NCI-H2171 treated with DMSO at 0.1 percent for 48 hours (cell line): Measurements from ENCODE around the gene AGBL4.
"Not testable (repeated sequence)": the region's sequence is repeated elsewhere in the genome, so short reads cannot be mapped to it uniquely, and the experiment has no call there.

Source experiments
- DNase-seq: peaks from one replicate; lab custom pipeline; 2025; lab: John Stamatoyannopoulos, UW

Gene AGBL4

DNA sequence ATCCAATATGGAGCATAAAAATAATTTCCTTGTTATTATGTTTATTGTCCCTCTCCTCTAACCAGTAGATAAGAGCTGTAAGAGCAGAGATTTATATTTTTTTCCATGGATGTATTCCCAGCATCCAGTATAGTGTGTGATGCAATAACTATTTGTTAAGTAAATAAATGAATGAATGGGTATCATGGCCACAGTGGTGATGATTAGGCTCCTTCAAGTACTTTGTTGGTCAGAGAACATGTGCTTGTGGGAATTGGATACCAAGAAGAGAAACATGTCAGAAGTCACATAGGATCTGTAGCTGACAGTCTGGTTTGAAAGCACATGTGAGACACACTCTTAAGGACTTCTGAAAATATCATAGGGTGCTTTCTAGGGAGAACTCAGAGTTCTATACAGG, 588.5 kb downstream of the AGBL4 start:
- no peak for DNase-seq

DNA sequence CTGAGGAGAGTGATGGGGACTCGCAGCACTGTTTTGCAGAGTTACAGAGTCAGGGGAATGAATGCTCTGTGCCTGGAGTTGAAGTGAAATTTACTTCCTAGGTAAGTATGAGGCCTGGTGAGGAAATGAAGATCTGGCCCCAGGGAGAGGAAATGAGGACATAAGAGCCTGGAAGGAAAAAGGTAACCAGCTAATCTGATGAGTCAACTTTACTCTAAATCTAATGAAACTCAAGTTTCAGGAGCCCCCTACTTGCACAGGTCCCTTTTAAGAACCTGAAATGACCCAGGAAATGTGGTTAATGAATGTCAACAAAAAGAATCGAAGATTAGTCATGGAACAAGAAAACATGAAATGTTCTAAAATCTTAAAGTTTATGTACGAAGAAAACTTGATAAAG, 599.0 kb downstream of the AGBL4 start:
- no peak for DNase-seq

DNA sequence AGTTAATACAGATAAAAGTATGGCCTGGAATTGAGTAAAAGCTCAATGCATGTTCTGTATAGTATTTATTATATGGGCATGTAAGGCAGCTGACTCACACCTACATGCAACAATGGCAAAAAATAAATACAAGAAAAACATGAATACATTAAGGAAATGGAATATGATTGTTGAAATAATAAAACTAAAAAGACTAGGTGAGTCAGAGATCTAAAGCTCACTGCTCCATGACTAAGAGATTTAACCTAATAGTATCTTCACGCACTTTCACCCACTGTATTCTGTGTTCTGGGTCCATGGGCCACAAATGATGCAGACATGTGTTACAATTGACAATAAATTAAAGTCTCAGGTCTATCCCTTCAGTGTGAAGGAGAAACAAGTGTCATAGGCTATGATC, 607.0 kb downstream of the AGBL4 start:
- DNase-seq: no peak

DNA sequence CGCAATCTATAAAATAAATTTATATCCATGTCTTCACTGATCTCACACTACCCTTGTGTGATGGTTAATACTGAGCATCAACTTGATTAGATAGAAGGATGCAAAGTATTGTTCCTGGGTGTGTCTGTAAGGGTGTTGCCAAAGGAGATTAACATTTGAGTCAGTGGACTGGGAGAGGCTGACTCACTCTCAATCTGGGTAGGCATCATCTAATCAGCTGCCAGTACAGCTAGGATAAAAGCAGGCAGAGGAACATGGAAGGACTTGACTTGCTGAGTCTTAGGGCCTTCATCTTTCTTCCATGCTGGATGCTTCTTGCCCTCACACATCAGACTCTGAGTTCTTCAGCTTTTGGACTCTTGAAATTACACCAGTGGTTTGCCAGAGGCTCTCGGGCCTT, 615.4 kb downstream of the AGBL4 start:
- DNase-seq: no peak

DNA sequence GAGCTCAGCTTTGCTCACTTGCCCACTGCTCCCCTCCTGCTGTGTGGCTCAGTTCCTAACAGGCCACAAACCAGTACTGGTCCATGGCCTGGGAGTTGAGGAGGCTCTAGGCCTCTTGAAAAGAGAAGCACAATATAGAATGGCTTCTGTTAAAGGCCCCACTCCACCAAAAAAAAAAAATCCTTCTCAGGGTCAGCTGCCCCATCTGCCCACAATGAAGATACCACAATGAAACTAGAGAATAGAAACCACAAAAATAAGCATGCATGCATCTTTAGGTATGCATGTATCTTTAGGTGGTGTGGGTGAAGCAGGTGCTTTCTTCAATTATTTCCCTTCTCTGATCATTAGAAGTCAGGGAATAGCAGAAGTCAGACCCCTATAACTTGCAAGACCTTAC, 626.7 kb downstream of the AGBL4 start:
- no peak for DNase-seq

DNA sequence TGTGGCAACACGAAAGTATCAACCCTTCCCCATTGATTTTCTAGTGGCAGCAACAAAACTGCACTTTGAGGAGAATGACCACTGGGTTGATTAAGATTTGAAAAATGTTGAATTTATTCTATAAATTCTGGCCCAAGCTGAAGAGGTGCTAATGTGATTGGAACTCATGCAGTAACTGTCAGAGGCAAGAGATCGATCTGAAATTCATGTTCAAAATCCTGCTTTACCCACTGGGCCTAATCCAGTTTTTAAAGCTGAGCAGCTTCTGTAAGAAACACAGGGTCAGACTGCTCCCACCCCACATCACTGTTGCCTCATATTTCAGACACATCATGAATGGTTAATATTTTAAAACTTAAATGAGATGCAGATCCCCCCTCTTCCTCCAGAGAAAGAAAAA, 629.6 kb downstream of the AGBL4 start:
- DNase-seq: no peak

DNA sequence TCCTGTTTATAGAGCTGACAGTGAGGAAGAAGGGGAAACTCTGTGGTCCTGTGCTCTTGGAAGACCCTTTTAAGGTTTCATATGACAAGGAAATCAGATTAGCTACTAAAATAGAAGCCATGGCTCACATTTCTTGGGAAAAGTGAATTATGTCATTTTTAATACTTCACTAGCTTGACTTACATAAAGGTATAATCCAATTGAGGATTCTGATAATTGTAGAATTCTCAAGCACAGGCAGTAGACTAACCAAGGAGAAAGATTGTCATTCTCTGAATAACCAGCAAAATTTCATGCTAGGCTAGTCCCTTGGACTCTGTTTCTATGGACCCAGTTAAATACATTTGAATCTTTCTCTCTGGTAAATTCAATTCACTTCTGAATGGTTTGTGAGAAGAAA, 634.1 kb downstream of the AGBL4 start:
- DNase-seq: no peak

DNA sequence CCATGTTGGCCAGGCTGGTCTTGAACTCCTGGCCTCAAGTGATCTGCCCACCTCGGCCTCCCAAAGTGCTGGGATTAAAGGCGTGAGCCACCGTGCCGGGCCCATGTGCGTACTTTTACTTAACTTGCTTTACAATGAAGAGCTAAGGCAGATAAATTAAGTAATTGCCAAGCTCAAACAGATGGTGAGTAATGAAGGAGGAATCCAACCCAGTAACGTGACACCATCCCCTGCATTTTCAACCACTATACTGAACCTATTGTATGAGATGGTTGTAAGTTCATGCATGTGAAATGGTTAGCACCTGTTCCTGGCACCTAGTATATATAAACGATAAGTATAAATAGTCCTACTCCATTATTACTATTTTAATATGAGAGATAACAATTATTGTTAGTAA, 659.1 kb downstream of the AGBL4 start:
- DNase-seq: peak; percentile 98

DNA sequence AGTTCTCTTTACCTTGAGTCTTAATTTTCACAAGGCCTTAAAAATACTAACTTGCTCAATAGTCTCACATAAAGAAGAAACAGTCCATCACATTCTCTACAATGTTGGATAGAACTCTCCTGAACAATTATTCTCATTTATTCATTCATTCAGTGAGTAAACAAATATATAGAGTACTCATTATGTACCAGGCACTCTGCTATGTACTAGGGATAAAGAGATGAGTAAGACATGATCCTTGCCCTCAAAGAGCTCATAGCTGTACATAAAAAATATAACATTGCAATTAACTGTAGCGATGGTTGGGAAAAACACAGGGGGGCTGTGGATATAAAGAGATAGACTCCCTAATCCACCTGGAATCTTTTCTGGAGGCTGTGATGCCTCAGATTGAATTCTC, 660.1 kb downstream of the AGBL4 start:
- no peak for DNase-seq

DNA sequence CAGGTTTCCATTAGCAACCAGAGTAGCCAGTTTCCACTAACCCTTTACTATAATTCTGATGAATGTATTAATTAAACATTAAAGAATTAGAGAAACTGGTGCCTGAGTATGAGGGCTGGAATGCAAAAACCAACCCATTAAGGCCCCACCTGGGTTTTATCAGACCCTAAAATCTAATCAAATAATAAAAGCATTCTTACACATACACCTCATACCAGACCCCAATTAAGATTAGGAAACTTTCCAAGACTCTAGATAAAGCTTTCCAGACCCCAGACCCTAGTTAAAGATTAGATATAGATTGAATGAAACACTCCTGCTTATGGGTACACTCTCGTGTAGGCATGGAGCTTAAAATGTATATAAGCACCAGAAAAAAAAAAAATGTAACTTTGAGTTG, 665.7 kb downstream of the AGBL4 start:
- DNase-seq: no peak

DNA sequence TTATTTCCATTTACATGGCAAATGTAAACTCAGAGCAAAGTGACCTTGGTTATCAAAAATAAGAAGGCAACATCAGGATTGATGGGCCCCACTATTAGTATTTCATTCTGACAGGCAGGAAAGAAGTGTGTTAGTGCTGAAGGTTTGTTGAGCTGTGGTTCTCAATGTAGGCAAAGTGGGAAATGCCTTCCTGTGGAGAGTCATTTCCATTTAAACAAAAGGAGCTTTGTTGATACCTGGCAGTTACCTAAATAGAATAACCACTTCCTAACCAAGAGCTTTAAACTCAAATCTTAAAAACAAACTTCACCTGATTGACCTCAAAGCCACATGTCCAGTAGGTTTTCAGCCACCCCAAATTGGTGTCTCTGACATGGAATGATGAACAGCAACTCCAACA, 667.2 kb downstream of the AGBL4 start:
- DNase-seq: no peak

DNA sequence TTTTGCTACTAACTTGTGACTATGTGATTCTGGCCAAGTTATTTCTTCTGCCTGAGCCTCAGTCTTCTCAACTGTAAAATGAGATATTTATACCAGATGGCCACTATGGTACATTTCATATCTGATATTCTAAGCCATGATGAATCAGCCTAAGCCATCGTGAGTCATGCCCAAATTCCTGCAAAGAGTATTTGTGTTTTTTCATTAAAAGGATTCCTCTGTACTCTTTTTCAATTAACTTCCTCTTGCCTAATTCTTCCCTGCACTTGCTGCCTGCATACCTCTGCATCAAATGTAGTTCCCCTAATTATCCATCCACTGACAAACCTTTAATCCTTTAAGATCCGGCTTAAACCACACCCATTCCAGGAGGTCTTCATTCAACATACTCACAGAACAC, 672.0 kb downstream of the AGBL4 start:
- no peak for DNase-seq

DNA sequence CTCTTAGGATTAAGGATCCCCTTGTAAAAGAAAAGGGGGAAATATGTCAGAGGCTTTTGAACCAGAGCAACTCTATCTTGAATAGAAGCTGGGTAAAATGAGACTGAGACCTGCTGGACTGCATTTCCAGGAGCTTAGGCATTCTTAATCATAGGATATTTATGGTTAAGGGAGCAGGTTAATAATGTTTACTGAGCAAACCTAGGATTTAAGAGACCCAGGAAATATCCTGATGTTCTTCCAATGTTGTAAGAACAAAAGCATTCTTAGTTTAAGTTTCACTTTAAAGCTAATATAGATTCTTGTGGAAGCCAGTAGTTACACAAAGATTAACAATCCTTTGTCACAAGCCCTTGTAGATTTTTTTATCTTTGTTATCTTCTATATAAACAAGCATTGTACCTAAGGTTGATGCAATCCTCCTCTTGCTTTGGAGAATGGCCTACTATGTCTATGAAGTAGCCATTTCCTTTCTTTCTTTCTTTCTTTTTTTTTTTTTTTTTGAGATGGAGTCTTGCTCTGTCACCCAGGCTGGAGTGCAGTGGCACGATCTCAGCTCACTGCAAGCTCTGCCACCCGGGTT, 676.9 kb downstream of the AGBL4 start:
- DNase-seq: no peak

DNA sequence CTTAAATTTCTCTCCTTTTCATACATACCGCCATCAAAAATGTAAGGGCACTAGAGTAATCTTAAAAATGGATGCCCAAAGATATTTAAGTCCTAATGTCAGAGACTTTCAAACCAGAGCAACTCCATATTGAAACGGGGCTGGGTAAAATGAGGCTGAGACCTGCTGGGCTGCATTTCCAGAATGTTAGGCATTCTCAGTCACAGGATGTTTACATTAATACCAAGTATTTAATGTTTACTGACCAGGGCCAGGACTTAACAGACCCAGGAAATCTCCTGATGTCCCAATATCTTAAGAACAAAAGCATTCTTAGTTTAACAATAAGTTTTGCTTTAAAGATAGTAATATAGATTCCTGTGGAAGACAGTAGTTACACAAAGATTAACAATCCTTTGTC, 683.2 kb downstream of the AGBL4 start:
- no peak for DNase-seq

DNA sequence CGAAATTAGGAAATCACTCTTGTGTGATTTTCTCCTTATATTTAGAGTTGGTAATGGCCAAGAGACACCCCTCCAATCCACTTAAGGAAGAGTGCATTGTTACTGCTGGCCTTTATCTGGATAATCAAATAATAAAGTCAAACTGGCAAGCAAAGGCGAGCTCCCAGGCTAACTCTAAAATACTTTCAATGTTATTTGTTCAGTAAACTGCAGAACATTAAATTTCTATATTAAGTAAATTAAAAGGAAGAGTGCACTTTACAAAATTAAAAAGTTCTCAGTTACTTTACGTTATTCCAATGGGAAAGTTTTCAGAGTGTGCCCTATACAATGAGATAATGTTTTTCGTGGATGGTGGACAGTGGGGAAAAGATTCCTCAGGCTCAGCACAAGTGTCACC, 684.7 kb downstream of the AGBL4 start:
- no peak for DNase-seq

DNA sequence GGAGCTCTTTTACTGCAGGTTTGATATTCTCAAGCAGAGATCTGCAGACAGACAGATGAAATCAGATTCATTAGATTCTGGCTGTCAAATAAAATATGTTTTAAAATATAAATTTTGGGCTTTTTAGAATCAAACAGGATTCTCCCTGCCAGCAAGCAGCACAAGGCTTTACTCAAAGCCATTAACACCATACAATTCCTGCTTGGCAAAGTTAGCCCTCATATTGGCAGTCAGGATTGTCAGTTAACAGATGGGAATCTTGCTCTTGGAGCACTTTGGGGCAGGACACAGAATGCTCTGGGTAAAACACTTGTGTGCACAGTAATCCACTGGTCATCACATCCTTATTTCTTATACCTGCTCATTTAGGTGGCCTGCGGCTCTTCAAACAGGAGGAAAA, 686.5 kb downstream of the AGBL4 start:
- no peak for DNase-seq

DNA sequence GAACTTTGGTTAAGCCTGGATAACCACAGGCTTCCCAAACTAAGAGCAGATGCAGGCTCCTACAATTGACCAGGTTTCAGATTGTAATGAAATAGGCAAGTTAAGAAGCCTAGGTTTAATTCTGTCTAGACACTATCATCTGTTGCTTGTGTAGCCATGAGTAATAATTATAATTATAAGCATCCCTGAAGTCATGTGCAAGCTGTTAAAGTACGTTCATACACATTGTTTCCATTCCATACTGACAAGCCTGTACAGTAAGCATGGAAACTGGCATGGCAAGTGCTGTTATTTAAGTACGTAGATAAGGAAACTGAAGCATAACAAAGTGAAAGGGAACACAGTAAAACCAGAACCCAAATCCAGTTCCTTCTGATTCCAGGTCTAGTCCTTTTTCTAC, 689.8 kb downstream of the AGBL4 start:
- peak; percentile 21 for DNase-seq

DNA sequence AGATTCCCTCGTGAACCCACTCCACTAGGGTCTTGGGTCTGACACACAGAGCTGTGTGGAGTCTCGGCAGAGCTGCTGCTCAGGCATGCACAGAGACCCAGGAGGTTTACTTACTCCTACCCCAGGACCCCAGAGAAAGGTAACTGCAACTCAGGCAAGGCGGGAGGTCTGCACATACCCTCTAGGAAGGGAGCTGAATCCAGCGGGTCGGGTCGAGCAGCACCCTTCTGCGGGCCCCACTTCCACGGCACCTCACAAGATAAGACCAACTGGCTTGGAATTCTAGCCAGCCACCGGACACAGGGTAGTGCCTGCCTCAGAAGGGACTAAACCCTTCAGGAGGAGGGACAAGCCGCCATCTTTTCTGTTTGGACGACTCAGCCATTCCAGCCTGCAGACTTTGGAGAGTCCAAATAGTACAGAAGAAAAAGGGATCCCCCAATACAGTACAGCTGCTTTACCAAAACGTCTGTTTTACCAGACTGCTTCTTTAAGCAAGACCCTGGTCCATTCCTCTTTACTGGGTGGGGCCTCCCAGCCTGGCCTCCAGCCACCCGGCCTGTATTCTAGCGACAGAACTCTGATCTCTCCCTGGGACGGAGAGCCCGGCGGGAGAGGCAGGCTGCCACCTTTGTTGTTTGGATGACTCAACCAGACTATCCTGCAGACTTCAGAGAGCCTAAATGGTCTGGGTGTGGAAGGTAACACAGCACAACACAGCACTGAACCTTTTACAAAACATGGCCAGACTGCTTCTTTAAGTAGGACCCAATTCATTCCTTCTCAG, 692.5 kb downstream of the AGBL4 start:
- no peak for DNase-seq

DNA sequence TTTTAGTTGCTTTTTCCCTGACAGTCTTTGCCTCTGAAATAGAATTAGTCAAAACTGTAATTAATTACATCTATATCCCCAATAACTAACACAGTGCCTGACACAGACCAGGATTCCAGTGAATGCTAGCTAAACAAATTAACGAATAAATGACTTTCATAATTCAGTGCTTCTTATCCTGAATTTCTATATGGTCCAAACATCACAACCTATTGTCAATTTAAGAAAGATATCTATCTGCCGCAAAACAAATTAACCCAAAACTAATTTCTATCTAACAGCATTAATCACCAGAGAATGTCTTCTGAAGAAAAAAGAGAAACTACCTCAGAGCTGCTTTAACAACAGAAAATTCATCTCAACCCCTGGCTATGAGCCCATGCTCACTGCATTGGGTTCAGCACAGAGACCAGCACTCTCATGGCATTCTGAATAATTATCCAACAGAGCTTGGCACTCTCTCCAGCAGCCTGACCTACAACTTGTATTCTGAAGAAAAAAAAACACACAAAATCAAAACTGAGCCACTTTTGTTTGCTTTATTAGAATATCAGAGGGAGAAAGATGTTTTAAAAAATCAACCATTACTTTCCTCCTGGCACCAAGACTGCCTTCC, 699.7 kb downstream of the AGBL4 start:
- no peak for DNase-seq

DNA sequence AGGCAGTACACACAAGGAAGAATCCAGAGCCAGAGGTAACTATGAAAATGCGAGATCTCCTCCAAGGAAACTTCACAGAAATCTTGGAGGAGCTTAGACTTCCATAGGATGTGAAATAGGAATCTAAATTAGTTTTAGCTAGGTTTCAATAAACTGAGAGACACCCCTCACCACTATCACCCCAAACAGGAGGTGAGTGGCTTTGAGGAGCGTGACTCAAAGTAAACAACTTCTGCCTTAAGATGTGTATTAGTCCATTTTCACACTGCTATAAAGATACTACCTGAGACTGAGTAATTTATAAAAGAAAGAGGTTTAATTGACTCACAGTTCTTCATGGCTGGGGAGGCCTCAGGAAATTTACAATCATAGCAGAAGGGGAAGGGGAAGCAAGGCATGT, 703.3 kb downstream of the AGBL4 start:
- DNase-seq: not testable (repeated sequence)

DNA sequence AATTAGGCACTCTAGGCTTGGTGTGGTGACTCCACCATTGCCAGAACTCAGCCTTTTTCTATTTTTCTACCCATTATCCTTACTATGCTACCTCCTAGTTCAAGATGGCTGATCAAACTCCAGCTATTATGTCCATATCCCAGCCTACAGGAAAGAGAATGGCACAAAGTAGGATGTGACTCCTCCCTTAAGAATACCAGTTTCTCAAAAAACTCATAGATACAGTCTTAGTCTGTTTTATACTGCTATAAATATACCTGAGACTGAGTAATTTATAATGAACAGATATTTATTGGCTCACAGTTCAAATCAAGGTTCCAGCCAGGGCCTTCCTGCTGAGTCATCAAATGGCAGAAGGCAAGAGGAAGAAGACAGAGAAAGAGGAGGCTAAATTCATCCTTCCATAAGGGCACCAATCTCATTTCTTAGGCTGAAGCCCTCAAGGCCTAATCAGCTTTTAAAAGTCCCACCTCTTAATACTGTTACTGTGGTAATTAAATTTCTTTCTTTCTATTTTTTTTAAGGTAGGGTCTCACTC, 704.3 kb downstream of the AGBL4 start:
- DNase-seq: no peak

DNA sequence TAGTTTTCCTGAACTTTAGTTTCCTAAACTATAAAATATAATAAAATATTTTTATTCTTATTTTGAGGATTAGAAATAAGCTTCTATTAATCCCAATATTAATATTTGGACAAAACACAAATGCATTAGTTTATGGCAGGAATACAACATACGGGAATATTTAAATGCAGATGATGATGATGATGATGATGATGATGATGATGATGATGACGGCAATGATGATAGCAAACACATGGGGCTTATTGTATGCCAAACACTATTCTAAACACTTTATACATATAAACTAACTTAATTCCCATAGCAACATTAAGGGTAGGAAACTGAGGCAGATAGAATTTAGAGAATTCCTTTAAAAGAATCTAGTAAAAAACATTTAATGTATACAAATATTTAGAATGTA, 705.5 kb downstream of the AGBL4 start:
- DNase-seq: no peak

DNA sequence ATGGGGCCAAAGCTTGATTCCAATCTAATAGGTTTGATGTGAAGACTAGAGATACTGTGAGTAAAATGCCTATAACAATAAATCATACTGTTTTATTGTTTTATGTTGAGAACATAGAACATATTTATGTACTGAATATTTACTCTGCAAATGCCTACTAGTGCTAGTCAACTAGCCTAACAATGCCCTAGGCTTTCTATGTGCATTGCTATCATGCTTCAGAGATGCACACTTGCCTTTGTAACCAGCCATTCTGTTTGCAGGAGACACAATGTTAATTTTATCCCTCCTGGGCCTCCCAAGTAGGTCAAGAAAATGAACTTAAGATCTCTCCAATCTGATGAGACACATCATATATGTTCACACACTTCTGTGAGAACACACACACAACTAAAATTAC, 716.3 kb downstream of the AGBL4 start:
- DNase-seq: no peak
